Activated CD8-positive, alpha-beta memory T cell treated with anti-CD3 and anti-CD28 coated beads for 36 hours (primary cell): ENCODE data around the gene MTNR1B. TPM values are rescaled to one million over a fixed set of nuclear protein-coding genes. Genes with fewer than 3 reads are reported as not detected.

Experiments used
- CTCF ChIA-PET: fragments of 350-600 bp; sonication (Branson Sonifier 250); formaldehyde crosslinking; loops from one replicate; lab custom pipeline; 2021; ENCODE audit warnings: antibody characterized with exemption; lab: Charles Lee
- POLR2A ChIA-PET: fragments of 350-600 bp; sonication (Branson Sonifier 250); formaldehyde crosslinking; loops from one replicate; lab custom pipeline; 2021; ENCODE audit warnings: antibody characterized with exemption; lab: Charles Lee
- total RNA-seq, 2 experiments: library from RNA; stranded (reverse); gene quantifications; one replicate each; pipeline ENCODE4 v1.2.3, GENCODE V29; 2021

MTNR1B gene
- total RNA-seq, 2 experiments from 2014 or later: not detected

GRCh38 chr11:93025558-93026255 lies 56.3 kb downstream of the MTNR1B start:
- ChIA-PET POLR2A (no interaction called here), CTCF (no interaction called here)

- CTCF ChIA-PET: no interaction called here
- POLR2A ChIA-PET: no interaction called here
Measured at GRCh38 chr11:93028960-93029522, 59.6 kb downstream of the MTNR1B start.

GRCh38 chr11:93031386-93031785 lies 61.9 kb downstream of the MTNR1B start:
- ChIA-PET POLR2A (no interaction called here), CTCF (no interaction called here)

Other genes with a start within 250 kb of the MTNR1B start
- 10 to 100 TPM; 12.7 to 13.8 TPM for gene SLC36A4, start 228.3 kb downstream of the MTNR1B start, total RNA-seq